HCT116 (cell line): ENCODE results near the gene STARD3NL. TPM values are rescaled to one million over a fixed set of nuclear protein-coding genes. Genes with fewer than 3 reads are reported as not detected.

Source experiments
- ATAC-seq: fragments of 200-7000 bp; cut with Tn5 transposase; 2 replicates; pipeline ENCODE4 v1.9.1; 2020; ENCODE audit warnings: mild to moderate bottlenecking, moderate library complexity
- BruUV-seq: library from RNA; stranded (reverse); fragments of 400-500 nt; replicated peaks from 2 replicates; lab custom pipeline; 2021; lab: Mats Ljungman, UMichigan
- CTCF ChIA-PET: fragments of 300-600 bp; sonication (Branson Sonifier 250); formaldehyde crosslinking; loops from one replicate; lab custom pipeline; 2021; ENCODE audit warnings: antibody characterized with exemption; lab: Charles Lee
- POLR2A ChIA-PET: fragments of 300-600, 350-600 bp; sonication (Branson Sonifier 250); formaldehyde crosslinking; loops from one replicate; lab custom pipeline; 2021; ENCODE audit warnings: antibody characterized with exemption; lab: Charles Lee
- RAD21 ChIA-PET, 2 experiments: fragments of 300-600 bp; sonication (Branson Sonifier 250); formaldehyde crosslinking; loops; one replicate each; lab custom pipeline; 2023; ENCODE audit warnings: low total read pairs in 2 of 2; ENCODE audit not compliant: uncharacterized antibody in 2 of 2, unreplicated experiment in 2 of 2, low non-redundant PET in 1 of 2; lab: Charles Lee
- DNase-seq: peaks from one replicate; pipeline ENCODE4 v3.0.0-alpha.2; 2010; ENCODE audit warnings: low read depth, low spot score
- H2AFZ ChIP-seq: fragments of 200-600 bp; shearing (Covaris generic), sonication (generic); 2 replicates; pipeline ENCODE4 v1.6.1; 2017; ENCODE audit warnings: low read depth, mixed run types, mixed read lengths, antibody characterized with exemption, low read length; ENCODE audit not compliant: poor library complexity, severe bottlenecking
- H3K27ac ChIP-seq: 2 replicates; pipeline ENCODE4 v1.5.1; 2012; ENCODE audit warnings: low read depth, low read length
- H3K27me3 ChIP-seq: fragments of 200-600 bp; sonication (generic); 2 replicates; pipeline ENCODE4 v1.6.1; 2016; ENCODE audit warnings: mixed run types, low read length, mixed read lengths; ENCODE audit not compliant: insufficient read depth
- H3K36me3 ChIP-seq, 2 experiments: fragments of 200-500 bp in 1 of 2; fragments of 200-600 bp in 1 of 2; sonication (Bioruptor generic) in 1 of 2; sonication (generic) in 1 of 2; 2 replicates each; pipeline versions ENCODE4 v1.5.1 to v1.6.1; 2014 to 2016; ENCODE audit warnings: low read length in 2 of 2, inconsistent platforms in 1 of 2, mixed read lengths in 1 of 2, mixed run types in 1 of 2; ENCODE audit not compliant: insufficient read depth in 2 of 2, control insufficient read depth in 1 of 2
- H3K4me1 ChIP-seq, 2 experiments: fragments of 200-600 bp in 1 of 2; sonication (generic) in 1 of 2; 2 replicates each; pipeline versions ENCODE4 v1.5.1 to v1.6.1; 2012 to 2017; ENCODE audit warnings: low read length in 2 of 2, inconsistent platforms in 1 of 2, mild to moderate bottlenecking in 1 of 2, mixed read lengths in 1 of 2, mixed run types in 1 of 2, moderate library complexity in 1 of 2; ENCODE audit not compliant: insufficient read depth in 2 of 2, control insufficient read depth in 1 of 2
- H3K4me2 ChIP-seq: fragments of 200-600 bp; sonication (generic); 2 replicates; pipeline ENCODE4 v1.6.1; 2017; ENCODE audit warnings: mixed run types, low read length, mixed read lengths
- H3K4me3 ChIP-seq, 2 experiments: fragments of 200-600 bp in 1 of 2; sonication (generic) in 1 of 2; replicated peaks in 1 of 2; 2 replicates each; pipeline ENCODE4 v1.5.1; 2011 to 2016; ENCODE audit warnings: low read length in 2 of 2, control low read depth in 1 of 2, low read depth in 1 of 2, mild to moderate bottlenecking in 1 of 2, mixed read lengths in 1 of 2, mixed run types in 1 of 2
- H3K79me2 ChIP-seq: fragments of 200-600 bp; sonication (generic); 2 replicates; pipeline ENCODE4 v1.6.1; 2017; ENCODE audit warnings: mild to moderate bottlenecking, mixed run types, low read length, moderate library complexity, mixed read lengths; ENCODE audit not compliant: insufficient read depth
- H3K9ac ChIP-seq: fragments of 200-600 bp; sonication (generic); 2 replicates; pipeline ENCODE4 v1.6.1; 2016; ENCODE audit warnings: low read length, mixed read lengths
- H3K9me2 ChIP-seq: fragments of 200-600 bp; sonication (generic), shearing (Covaris generic); 2 replicates; pipeline ENCODE4 v1.6.1; 2017; ENCODE audit warnings: mixed run types, mild to moderate bottlenecking, moderate library complexity; ENCODE audit not compliant: insufficient read depth
- H3K9me3 ChIP-seq, 2 experiments: fragments of 200-500 bp in 1 of 2; fragments of 200-600 bp in 1 of 2; sonication (Bioruptor generic) in 1 of 2; sonication (generic) in 1 of 2; 2 replicates each; pipeline ENCODE4 v1.6.1; 2014 to 2017; ENCODE audit warnings: low read length in 2 of 2, mixed read lengths in 2 of 2, inconsistent platforms in 1 of 2, low read depth in 1 of 2, mild to moderate bottlenecking in 1 of 2, mixed run types in 1 of 2, moderate library complexity in 1 of 2; ENCODE audit not compliant: control insufficient read depth in 1 of 2, insufficient read depth in 1 of 2
- H4K20me1 ChIP-seq: fragments of 200-600 bp; sonication (generic), shearing (Covaris generic); 2 replicates; pipeline ENCODE4 v1.6.1; 2017; ENCODE audit warnings: mixed run types, mild to moderate bottlenecking, moderate library complexity; ENCODE audit not compliant: insufficient read depth
- CTCF ChIP-seq, 3 experiments: fragments of 200-600 bp in 1 of 3; sonication (generic) in 1 of 3; IDR thresholded peaks in 2 of 3; conservative IDR thresholded peaks in 1 of 3; 2 replicates each; pipeline ENCODE4 v1.5.1; 2012 to 2017; ENCODE audit warnings: low read depth in 2 of 3, low read length in 2 of 3, antibody characterized with exemption in 1 of 3, borderline replicate concordance in 1 of 3, control low read depth in 1 of 3, mild to moderate bottlenecking in 1 of 3, mixed read lengths in 1 of 3, mixed run types in 1 of 3, moderate library complexity in 1 of 3; ENCODE audit not compliant: insufficient read depth in 1 of 3
- EGR1 ChIP-seq: IDR thresholded peaks from 2 replicates; pipeline ENCODE4 v1.6.1; 2012; ENCODE audit warnings: low read depth
- EZH2phosphoT487 ChIP-seq: fragments of 200-600 bp; IDR thresholded peaks from 2 replicates; pipeline ENCODE4 v1.6.1; 2018; ENCODE audit warnings: antibody characterized with exemption, borderline replicate concordance
- JUND ChIP-seq: IDR thresholded peaks from 2 replicates; pipeline ENCODE4 v1.6.1; 2012
- MAX ChIP-seq: IDR thresholded peaks from 2 replicates; pipeline ENCODE4 v1.6.1; 2012
- POLR2A ChIP-seq: IDR thresholded peaks from 2 replicates; pipeline ENCODE4 v1.7.0; 2011; ENCODE audit warnings: borderline replicate concordance; ENCODE audit not compliant: insufficient read depth, insufficient read length; ENCODE audit errors: extremely low read depth
- POLR2AphosphoS5 ChIP-seq: IDR thresholded peaks from 2 replicates; pipeline ENCODE4 v1.6.1; 2011; ENCODE audit warnings: mild to moderate bottlenecking, low read depth, low read length, moderate library complexity
- REST ChIP-seq: IDR thresholded peaks from 2 replicates; pipeline ENCODE4 v1.6.1; 2012; ENCODE audit warnings: low read depth
- SRF ChIP-seq: IDR thresholded peaks from 2 replicates; pipeline ENCODE4 v1.6.1; 2012; ENCODE audit warnings: low read depth
- TCF7L2 ChIP-seq: IDR thresholded peaks from 2 replicates; pipeline ENCODE4 v1.7.0; 2011; ENCODE audit warnings: borderline replicate concordance, inconsistent platforms; ENCODE audit not compliant: insufficient read depth, insufficient read length; ENCODE audit errors: extremely low read depth
- ZBTB33 ChIP-seq: IDR thresholded peaks from 2 replicates; pipeline ENCODE4 v1.6.1; 2011; ENCODE audit warnings: mild to moderate bottlenecking, low read length, moderate library complexity; ENCODE audit not compliant: insufficient replicate concordance; ENCODE audit errors: extremely low read depth
- ZNF274 ChIP-seq: fragments of 200-500 bp; sonication (Bioruptor generic); IDR thresholded peaks from 2 replicates; pipeline ENCODE4 v1.6.1; 2014; ENCODE audit warnings: mild to moderate bottlenecking, low read depth, low read length, inconsistent platforms
- intact Hi-C: fragments of 100-400 bp; cut with micrococcal nuclease; formaldehyde crosslinking; loops from 2 replicates; pipeline ENCODE4 v1.10.0; 2022
- total RNA-seq: library from RNA; stranded (reverse); gene quantifications from one replicate; pipeline ENCODE4 v1.2.1, GENCODE V29; 2021; ENCODE audit not compliant: unreplicated experiment

The STARD3NL gene
- total RNA-seq, 1 experiment from 2014 or later = 32.0 TPM

- ChIA-PET RAD21 (interaction anchor here in 1 of 2 experiments (0.6 kb wide), 1 partner anchor 1708 kb away, joined by 3 read pairs; no protein-coding TSS in a partner anchor), CTCF (no interaction called here), POLR2A (no interaction called here)
- no peak overlapping the region for H2AFZ ChIP-seq
- no peak overlapping the region for H3K4me3 ChIP-seq
- no peaks in the 10 kb centered on the region for H3K36me3 ChIP-seq
- intact Hi-C loops = no loop called here
- no TSS peak for BruUV-seq
- no peaks in the 10 kb centered on the region for H3K9me3 ChIP-seq
- no peak overlapping the region for H3K27ac ChIP-seq
- ATAC-seq (no peak), DNase-seq (no peak)
- H3K27me3 ChIP-seq = no peaks in the 10 kb centered on the region
- H3K79me2 ChIP-seq = peaks cover 23% of the 10 kb centered on the region
- no peaks in the 10 kb centered on the region for H4K20me1 ChIP-seq
- H3K9me2 ChIP-seq = no peaks in the 10 kb centered on the region
- H3K9ac ChIP-seq = no peak overlapping the region
- no peak overlapping the region for H3K4me2 ChIP-seq
- TF ChIP-seq ZBTB33 (no peak), SRF (no peak), REST (no peak), POLR2AphosphoS5 (no peak), EZH2phosphoT487 (no peak), ZNF274 (no peak), TCF7L2 (no peak), JUND (no peak), CTCF (IDR thresholded peaks at IDR 0.05 in 2 of 3, conservative IDR thresholded peaks at IDR 0.05 in 1 of 3; ENCODE audit: borderline replicate concordance in 1 of 3, insufficient read depth in 1 of 3, low read depth in 2 of 3, low read length in 2 of 3) (no peak), POLR2A (no peak), EGR1 (no peak), MAX (no peak)
- no peaks in the 10 kb centered on the region for H3K4me1 ChIP-seq
Observed at GRCh38 chr7:38186593-38187314, 8.7 kb downstream of the STARD3NL start.
